ENCODE measurements around the gene CUL9.
A peak's percentile ranks its signal among the peaks of the same experiment; 100 is the strongest.

Gene CUL9

GRCh38 chr6:43257367-43258145 is 75.6 kb downstream of the CUL9 start:
- no peak for DNase-seq (ENCODE audit: low read depth)

- DNase-seq (ENCODE audit: low read depth) = no peak
Measured at GRCh38 chr6:43258180-43258579, 76.2 kb downstream of the CUL9 start.

GRCh38 chr6:43258807-43259686 is 77.1 kb downstream of the CUL9 start:
- no peak for DNase-seq (ENCODE audit: low read depth)

- DNase-seq (ENCODE audit: low read depth) = no peak
Measured at GRCh38 chr6:43260791-43261190, 78.8 kb downstream of the CUL9 start.

- no peak for DNase-seq (ENCODE audit: low read depth)
Measured at GRCh38 chr6:43261198-43261597, 79.2 kb downstream of the CUL9 start.

- no peak for DNase-seq (ENCODE audit: low read depth)
Measured at GRCh38 chr6:43262000-43262779, 80.2 kb downstream of the CUL9 start.

GRCh38 chr6:43262780-43263313 is 80.9 kb downstream of the CUL9 start:
- DNase-seq (ENCODE audit: low read depth) = no peak

- DNase-seq (ENCODE audit: low read depth) = peak; percentile 58
Measured at GRCh38 chr6:43263314-43264178, 81.5 kb downstream of the CUL9 start.

- DNase-seq (ENCODE audit: low read depth) = no peak
Measured at GRCh38 chr6:43264599-43265145, 82.7 kb downstream of the CUL9 start.

GRCh38 chr6:43265564-43265963 is 83.6 kb downstream of the CUL9 start:
- DNase-seq (ENCODE audit: low read depth) = no peak

GRCh38 chr6:43267619-43268354 is 85.8 kb downstream of the CUL9 start:
- DNase-seq (ENCODE audit: low read depth) = no peak

GRCh38 chr6:43268355-43268700 is 86.3 kb downstream of the CUL9 start:
- DNase-seq (ENCODE audit: low read depth) = no peak

GRCh38 chr6:43268782-43269272 is 86.8 kb downstream of the CUL9 start:
- no peak for DNase-seq (ENCODE audit: low read depth)

- no peak for DNase-seq (ENCODE audit: low read depth)
Measured at GRCh38 chr6:43269273-43270007, 87.4 kb downstream of the CUL9 start.

GRCh38 chr6:43271103-43271815 is 89.3 kb downstream of the CUL9 start:
- DNase-seq (ENCODE audit: low read depth) = no peak

- no peak for DNase-seq (ENCODE audit: low read depth)
Measured at GRCh38 chr6:43271944-43272343, 89.9 kb downstream of the CUL9 start.

- no peak for DNase-seq (ENCODE audit: low read depth)
Measured at GRCh38 chr6:43273707-43274106, 91.7 kb downstream of the CUL9 start.

All from stimulated activated CD8-positive, alpha-beta memory T cell treated with anti-CD3 and anti-CD28 coated beads, Interleukin-15, amount 100 ng/mL, for 1 hour (primary cell).